Activated gamma-delta T cell treated with Interleukin-2 at 50 U/mL for 16 hours (primary cell): Measurements from ENCODE around the gene TTC27.

Experiments
- DNase-seq: peaks from one replicate; pipeline ENCODE4 v3.0.0-alpha.2; 2020

TTC27 gene

GRCh38 chr2:32671885-32672533 is 44.2 kb downstream of the TTC27 start:
- DNase-seq: no peak

- no peak for DNase-seq
Observed at GRCh38 chr2:32678825-32679224, 51.0 kb downstream of the TTC27 start.

GRCh38 chr2:32680942-32681341 is 53.1 kb downstream of the TTC27 start:
- no peak for DNase-seq

- DNase-seq: no peak
Observed at GRCh38 chr2:32683520-32684086, 55.8 kb downstream of the TTC27 start.

GRCh38 chr2:32688541-32688940 is 60.7 kb downstream of the TTC27 start:
- DNase-seq: no peak

- no peak for DNase-seq
Observed at GRCh38 chr2:32691678-32692077, 63.8 kb downstream of the TTC27 start.

- no peak for DNase-seq
Observed at GRCh38 chr2:32696439-32696838, 68.6 kb downstream of the TTC27 start.

GRCh38 chr2:32697156-32697555 is 69.3 kb downstream of the TTC27 start:
- no peak for DNase-seq

- no peak for DNase-seq
Observed at GRCh38 chr2:32699151-32699550, 71.3 kb downstream of the TTC27 start.

- DNase-seq: no peak
Observed at GRCh38 chr2:32701806-32702205, 74.0 kb downstream of the TTC27 start.

GRCh38 chr2:32702303-32703064 is 74.6 kb downstream of the TTC27 start:
- DNase-seq: no peak

GRCh38 chr2:32706815-32707579 is 79.1 kb downstream of the TTC27 start:
- no peak for DNase-seq

GRCh38 chr2:32711219-32711618 is 83.4 kb downstream of the TTC27 start:
- DNase-seq: no peak

- DNase-seq: no peak
Observed at GRCh38 chr2:32711908-32712501, 84.2 kb downstream of the TTC27 start.

GRCh38 chr2:32712870-32713269 is 85.0 kb downstream of the TTC27 start:
- no peak for DNase-seq

GRCh38 chr2:32714521-32714920 is 86.7 kb downstream of the TTC27 start:
- DNase-seq: no peak

- no peak for DNase-seq
Observed at GRCh38 chr2:32715391-32715841, 87.6 kb downstream of the TTC27 start.

GRCh38 chr2:32715981-32716380 is 88.1 kb downstream of the TTC27 start:
- DNase-seq: no peak

- no peak for DNase-seq
Observed at GRCh38 chr2:32716598-32716997, 88.7 kb downstream of the TTC27 start.

GRCh38 chr2:32718752-32719151 is 90.9 kb downstream of the TTC27 start:
- DNase-seq: no peak

- DNase-seq: no peak
Observed at GRCh38 chr2:32719430-32719829, 91.6 kb downstream of the TTC27 start.

- no peak for DNase-seq
Observed at GRCh38 chr2:32719933-32720716, 92.3 kb downstream of the TTC27 start.
